ENCODE data around the gene MYO16.

MYO16 gene

GRCh38 chr13:108700422-108701170 is 71.2 kb downstream of the MYO16 start:
- H3K27ac ChIP-seq: no peak overlapping the region
- TF ChIP-seq ZFX (IDR thresholded peaks at IDR 0.05): no peak
- TF ChIP-seq CTCF (conservative IDR thresholded peaks at IDR 0.05): no peak

GRCh38 chr13:108702171-108702570 is 72.8 kb downstream of the MYO16 start:
- no peak overlapping the region for H3K27ac ChIP-seq
- TF ChIP-seq CTCF (conservative IDR thresholded peaks at IDR 0.05) (no peak), ZFX (IDR thresholded peaks at IDR 0.05) (no peak)

- TF ChIP-seq CTCF (conservative IDR thresholded peaks at IDR 0.05) (no peak), ZFX (IDR thresholded peaks at IDR 0.05) (no peak)
- no peak overlapping the region for H3K27ac ChIP-seq
These were observed 75.6 kb downstream of the MYO16 start for GRCh38 chr13:108705031-108705430.

- TF ChIP-seq ZFX (IDR thresholded peaks at IDR 0.05): no peak
- no peak for TF ChIP-seq CTCF (conservative IDR thresholded peaks at IDR 0.05)
- no peak overlapping the region for H3K27ac ChIP-seq
These were observed 78.2 kb downstream of the MYO16 start for GRCh38 chr13:108707584-108707983.

- TF ChIP-seq CTCF (conservative IDR thresholded peaks at IDR 0.05) (no peak), ZFX (IDR thresholded peaks at IDR 0.05) (no peak)
- H3K27ac ChIP-seq: no peak overlapping the region
These were observed 79.5 kb downstream of the MYO16 start for GRCh38 chr13:108708921-108709320.

- no peak overlapping the region for H3K27ac ChIP-seq
- TF ChIP-seq CTCF (conservative IDR thresholded peaks at IDR 0.05) (no peak), ZFX (IDR thresholded peaks at IDR 0.05) (no peak)
These were observed 82.0 kb downstream of the MYO16 start for GRCh38 chr13:108711386-108711785.

- H3K27ac ChIP-seq: no peak overlapping the region
- no peak for TF ChIP-seq ZFX (IDR thresholded peaks at IDR 0.05)
- TF ChIP-seq CTCF (conservative IDR thresholded peaks at IDR 0.05): no peak
These were observed 96.1 kb downstream of the MYO16 start for GRCh38 chr13:108725471-108725870.

All from C4-2B (cell line).